ENCODE results near the gene TMEM150B.

The TMEM150B gene

DNA sequence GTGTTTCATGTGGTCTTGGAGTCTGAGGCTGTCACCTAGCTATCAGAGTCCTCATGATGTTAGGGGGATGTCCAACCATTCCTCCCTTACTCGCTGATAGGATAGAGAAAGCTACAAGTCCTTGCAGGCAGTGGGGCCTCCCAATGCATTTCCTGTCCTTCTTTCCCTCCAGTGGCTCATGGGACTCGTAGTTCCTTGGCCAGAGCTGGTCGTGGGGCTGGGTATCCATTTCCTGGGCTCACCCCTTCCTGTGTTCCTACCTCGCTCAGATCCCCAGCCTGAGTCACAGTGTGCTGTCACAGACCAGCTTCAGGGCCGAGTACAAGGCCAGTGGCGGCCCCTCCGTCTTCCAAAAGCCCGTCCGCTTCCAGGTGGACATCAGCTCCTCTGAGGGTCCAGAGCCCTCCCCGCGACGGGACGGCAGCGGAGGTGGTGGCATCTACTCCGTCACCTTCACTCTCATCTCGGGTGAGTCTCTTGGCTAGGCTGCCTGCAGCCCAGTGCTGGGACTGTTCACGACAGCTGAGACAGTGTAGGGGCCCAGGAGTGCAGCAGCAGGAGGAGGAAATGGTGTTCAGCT is 19.1 kb downstream of the TMEM150B start:
- DNase-seq (ENCODE audit: low read depth), result no peak

DNA sequence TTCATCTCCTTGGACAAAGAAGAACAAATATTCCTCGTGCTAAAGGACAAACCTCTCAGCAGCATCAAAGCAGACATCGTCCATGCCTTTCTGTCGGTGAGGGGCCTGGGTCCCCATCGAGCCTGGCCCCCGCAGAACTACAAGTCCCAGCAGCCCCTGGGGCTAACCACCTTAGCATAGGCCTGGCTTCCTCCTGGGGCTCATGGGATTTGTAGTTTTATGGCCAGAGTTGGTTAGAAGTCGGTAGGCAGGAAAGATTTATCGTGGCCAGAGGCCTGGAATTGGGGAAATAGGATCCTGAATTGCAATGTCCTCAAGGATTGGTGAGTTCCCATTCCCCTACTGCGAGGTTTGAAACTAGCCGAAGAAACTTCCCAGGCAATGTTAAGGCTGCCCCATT is 19.6 kb downstream of the TMEM150B start:
- DNase-seq (ENCODE audit: low read depth), result peak; percentile 19

DNA sequence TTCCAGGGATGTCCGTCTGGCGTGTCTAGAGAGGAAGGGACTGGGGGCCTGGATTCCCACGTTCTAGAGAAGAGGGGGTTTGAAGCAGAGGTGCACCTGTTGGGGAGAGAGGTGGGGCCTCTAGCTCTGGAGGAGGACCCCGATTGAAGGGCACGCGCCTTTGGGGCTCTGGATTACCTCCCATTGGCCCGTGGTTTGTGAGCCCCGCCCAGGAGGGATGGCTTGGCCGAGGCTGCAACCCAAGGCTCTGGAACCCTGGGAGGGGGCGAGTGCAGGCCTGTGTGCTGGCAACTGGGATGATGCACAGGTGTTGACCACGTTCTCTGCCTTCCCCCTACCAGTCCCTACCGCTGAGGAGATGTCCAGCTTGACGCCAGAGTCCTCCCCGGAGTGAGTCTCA is 20.2 kb downstream of the TMEM150B start:
- no peak for DNase-seq (ENCODE audit: low read depth)

DNA sequence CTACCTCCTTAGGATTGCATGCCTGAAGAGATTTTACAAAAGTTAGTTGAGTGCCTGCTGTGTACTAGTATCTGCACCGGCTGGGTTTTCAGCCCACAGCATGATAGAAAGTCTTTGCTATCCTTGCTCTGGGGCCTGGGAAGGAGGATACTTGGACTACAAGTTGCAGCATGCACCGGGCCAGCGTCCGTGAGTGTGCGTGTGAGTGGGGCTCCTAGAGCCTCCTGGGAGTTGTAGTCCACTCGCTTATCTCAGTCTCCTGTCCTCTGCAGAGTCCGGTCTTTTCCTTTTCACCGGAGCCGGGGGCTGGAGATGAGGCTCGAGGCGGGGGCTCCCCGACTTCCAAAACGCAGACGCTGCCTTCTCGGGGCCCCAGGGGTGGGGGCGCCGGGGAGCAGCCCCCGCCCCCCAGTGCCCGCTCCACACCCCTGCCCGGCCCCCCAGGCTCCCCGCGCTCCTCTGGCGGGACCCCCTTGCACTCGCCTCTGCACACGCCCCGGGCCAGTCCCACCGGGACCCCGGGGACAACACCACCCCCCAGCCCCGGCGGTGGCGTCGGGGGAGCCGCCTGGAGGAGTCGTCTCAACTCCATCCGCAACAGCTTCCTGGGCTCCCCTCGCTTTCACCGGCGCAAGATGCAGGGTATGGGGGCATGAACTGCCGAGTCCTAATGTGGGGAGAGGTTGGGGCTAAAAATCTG is 20.7 kb downstream of the TMEM150B start:
- DNase-seq (ENCODE audit: low read depth), result no peak

DNA sequence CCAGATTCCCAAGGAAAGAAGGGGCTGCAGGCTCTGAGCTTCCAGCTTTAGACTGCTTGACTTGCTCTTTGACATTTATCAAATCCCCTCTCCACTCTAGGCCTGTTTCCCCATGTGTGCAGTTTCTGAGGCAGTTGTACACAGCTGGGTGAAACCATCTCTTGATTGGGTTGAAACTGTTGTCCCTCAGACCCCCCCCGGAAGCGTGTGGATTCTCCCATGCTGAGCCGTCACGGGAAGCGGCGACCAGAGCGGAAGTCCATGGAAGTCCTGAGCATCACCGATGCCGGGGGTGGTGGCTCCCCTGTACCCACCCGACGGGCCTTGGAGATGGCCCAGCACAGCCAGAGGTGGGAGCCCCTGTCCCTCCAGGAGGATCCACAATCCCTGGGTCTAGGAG is 21.7 kb downstream of the TMEM150B start:
- DNase-seq (ENCODE audit: low read depth), result no peak

DNA sequence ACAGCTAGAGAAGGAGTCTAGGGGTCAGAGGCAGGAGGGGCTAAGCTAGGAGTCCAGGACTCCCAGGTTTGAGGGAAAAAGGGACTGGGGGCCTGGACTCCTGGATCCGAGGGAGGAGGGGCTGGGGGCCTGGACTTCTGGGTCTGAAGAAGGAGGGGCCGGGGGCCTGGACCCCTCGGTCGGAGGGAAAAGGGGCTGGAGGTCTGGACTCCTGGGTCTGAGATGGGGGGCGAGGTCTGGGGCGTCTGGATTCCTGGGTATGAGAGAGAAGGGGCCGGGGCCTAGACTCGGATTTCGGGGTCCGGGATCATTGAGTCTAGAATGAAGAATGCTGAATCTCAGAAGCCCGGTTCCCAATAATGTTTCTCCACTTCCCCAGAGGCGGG is 22.8 kb downstream of the TMEM150B start:
- no peak for DNase-seq (ENCODE audit: low read depth)

DNA sequence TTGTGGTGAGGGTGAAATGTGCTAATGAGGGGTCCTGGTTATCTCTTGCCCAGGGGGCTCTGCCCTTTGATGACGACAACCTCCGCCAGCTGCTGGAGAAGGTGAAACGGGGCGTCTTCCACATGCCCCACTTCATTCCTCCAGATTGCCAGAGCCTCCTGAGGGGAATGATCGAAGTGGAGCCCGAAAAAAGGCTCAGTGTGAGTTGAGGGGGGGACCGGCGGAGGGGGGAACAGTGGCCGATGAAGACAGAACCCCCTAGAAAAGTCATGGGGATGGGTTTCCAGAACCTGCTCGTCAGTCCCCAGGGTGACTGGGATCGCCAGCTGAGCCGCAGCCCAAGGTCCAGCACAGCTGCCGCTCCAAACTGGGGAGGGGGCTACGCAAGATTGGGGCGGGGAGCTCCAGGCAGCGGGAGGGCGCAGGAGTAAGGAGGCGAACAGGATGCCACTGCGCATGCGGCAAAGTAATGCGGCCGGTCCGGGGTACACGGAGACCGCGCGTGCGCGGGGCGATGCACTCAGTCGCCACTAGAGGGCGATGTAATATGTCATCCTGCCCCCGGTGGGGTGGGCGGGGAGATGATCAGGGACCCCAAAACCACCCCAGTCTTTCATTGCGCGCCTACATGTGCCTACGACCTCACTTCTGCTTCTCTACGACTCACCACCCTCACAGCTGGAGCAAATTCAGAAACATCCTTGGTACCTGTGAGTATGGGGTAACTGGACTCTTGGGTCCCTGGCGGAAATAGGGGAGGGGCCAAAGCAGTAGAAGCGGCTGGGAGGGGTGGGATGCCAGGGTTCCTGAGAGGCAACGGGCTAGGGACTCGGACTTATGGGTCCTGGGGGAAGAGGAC is 23.5 kb downstream of the TMEM150B start:
- peak; percentile 96 for DNase-seq (ENCODE audit: low read depth)

DNA sequence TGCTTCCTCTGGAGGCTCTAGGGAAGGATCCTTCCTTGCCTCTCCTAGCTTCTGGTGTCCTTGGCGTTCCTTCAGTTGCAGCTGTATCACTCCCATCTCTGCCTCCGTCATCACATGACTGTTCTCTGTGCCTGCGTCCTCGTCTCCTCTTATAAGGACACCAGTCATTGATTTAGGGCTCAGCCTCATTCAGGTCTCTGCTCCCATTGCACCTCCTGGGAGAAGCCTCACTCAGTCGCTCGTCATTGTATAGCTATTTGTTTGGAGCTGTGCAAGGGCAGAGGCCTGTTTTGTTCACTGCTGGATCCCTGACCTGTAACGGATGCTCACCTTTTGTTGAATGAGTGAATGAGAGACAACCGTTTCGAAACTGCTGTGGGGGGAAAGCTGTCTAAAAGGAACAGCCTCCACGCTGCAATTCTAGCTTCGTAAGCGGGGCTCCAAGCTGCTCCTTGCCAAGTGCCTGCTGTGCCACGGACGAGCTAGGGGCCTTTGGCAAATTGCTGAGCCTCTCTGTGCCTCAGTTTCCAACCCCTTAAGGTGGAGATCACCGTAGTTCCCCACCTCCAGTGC is 24.2 kb downstream of the TMEM150B start:
- no peak for DNase-seq (ENCODE audit: low read depth)

DNA sequence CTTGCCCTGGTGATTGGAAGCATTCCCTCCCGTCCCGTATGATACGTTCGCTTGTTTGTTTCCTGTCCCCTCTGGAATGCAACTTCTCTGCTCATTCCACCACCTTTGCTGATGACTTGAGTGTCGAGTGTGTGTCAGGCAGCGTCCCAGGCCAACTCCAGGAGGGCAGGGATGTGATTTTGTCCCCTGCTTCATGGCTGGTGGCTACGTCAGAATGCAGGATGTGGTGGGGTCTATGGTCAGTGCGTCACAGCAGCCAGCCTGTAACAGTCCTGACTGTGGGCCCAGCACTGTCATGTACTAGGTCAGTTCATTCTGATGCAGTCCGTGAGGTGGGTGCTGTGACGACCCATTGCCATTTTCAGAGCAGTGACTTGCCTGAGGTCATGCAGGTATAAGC is 25.1 kb downstream of the TMEM150B start:
- DNase-seq (ENCODE audit: low read depth), result no peak

DNA sequence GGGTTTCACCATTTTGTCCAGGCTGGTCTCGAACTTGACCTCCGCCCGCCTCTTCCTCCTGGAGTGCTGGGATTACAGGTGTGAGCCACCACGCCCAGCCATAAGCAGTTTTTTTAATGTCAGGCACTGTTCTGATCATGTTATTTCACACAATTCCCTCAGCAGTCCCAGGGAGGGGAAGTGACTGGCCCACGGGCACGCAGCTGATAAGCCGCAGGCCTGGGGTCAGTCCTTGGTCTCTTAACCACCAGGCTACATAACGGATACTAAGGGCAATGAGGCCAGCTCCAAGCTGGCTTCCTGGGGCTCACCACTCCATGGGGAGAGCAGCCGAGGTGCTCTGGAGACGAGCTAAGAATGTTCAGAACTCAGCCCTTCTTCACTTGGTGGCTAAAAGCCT is 27.9 kb downstream of the TMEM150B start:
- no peak for DNase-seq (ENCODE audit: low read depth)

DNA sequence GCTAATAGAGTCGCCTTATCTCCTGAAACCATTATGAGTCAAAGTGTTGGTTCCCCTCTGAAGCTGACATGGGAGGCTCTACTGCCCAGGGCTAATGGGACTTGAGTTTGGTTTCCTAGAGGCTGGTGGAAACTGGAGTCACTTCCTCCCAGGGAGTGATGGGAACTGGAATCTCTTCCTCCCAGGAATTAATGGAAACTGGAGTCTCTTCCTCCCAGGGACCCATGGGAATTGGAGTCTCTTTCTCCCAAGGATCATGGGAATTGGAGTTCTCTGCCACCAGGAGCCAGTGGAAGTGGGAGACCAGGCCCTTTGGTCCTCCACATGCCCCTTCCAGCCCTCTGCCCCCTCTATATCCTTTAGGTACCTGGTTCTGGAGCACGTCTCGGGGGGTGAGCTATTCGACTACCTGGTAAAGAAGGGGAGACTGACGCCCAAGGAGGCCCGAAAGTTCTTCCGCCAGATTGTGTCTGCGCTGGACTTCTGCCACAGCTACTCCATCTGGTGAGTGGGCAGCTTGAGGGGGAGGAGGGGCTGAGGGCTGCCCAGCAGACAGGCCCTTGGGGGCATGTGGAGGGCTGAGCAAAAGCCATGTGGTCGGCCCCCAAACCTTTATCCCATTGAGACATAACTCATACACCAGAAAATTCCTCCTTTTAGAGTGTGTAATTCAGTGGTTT is 35.9 kb downstream of the TMEM150B start:
- DNase-seq (ENCODE audit: low read depth), result no peak

DNA sequence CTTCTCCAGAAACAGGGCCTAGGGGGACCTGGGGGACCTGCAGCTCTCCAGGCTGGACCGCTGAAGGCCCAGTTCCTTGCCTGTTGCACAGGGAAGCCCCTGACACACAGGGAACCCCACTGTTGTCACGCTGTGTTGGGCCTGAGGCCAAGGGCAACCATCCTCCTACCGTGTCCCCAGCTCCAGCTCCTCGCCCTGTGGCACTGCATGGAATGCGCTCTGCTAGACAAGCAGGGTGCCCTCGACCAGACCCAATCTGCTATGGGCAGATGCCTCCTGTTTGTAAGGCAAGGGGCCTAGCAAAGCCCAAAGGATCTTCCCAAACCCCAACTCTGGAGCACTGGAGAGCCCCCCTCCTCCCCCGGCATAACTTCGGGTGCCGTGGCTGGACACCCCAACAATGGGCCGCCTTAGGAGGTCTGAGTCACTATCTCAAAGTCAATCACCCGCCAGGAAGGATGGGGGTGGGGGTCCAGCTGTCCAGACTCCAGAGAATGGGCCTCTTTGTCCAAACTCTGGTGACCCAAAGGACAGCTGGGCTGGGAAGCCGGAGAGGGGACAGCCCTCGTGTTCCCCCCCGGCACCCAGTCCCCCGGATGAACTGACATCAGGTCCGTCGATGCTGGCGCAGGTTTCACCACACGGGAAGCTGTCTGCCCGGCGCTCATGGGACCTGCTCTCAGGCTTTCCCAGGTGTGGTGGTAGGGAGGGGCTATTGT is 37.6 kb downstream of the TMEM150B start:
- no peak for DNase-seq (ENCODE audit: low read depth)

DNA sequence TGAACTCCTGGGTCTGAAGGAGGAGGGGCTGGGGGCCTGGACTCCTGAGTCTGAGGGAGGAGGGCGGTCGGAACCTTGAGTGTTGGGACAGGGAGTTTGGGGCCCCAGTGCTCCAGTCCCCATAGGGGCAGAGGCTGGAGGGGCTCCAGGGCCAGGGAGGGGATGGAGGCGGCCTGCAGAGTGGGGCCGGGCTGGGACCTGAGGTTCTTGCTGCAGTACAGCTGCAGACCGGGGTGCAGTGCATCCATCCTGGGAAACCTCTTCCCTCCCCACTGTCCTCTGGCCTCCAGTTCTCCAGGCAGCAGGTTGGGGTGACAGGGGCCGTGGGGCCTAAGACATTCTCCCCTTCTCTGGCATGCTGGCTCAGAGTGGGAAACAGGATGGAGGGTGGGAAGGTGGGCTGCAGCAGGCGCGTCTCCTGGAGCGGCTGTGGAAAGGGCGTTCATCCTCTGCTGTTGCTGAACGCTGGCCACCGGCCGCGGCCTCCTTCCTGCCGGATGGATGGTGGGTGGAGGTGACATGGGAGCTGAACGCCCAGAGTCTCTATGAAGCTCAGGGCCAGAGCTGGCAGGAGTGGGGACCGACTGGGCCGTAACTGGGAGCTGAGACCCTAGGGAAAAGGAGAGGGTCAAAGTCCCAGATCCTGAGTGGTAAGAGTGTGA is 39.8 kb downstream of the TMEM150B start:
- DNase-seq (ENCODE audit: low read depth), result no peak

DNA sequence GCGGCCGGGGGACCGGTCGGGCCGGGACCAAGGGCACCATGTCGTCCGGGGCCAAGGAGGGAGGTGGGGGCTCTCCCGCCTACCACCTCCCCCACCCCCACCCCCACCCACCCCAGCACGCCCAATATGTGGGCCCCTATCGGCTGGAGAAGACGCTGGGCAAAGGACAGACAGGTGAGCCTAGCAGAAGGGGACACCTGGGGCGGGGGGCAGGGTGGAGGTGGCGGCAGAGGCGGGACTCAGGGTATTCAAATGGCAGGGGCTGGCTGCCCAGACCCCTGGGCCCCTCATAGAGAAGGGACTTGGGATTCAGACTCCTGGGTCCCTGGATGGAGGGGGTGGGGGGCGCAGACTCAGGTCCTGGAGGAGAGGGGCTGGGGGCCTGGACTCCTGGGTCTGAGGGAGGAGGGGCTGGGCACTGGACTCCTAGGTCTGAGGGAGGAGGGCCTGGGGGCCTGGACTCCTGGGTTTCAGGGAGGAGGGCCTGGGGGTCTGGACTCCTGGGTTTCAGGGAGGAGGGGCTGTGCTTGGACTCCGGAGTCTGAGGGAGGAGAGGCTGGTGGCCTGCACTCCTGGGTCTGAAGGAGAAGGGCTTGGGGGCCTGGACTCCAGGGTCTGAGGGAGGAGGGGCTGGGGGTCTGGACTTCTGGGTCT is 40.6 kb downstream of the TMEM150B start:
- no peak for DNase-seq (ENCODE audit: low read depth)

DNA sequence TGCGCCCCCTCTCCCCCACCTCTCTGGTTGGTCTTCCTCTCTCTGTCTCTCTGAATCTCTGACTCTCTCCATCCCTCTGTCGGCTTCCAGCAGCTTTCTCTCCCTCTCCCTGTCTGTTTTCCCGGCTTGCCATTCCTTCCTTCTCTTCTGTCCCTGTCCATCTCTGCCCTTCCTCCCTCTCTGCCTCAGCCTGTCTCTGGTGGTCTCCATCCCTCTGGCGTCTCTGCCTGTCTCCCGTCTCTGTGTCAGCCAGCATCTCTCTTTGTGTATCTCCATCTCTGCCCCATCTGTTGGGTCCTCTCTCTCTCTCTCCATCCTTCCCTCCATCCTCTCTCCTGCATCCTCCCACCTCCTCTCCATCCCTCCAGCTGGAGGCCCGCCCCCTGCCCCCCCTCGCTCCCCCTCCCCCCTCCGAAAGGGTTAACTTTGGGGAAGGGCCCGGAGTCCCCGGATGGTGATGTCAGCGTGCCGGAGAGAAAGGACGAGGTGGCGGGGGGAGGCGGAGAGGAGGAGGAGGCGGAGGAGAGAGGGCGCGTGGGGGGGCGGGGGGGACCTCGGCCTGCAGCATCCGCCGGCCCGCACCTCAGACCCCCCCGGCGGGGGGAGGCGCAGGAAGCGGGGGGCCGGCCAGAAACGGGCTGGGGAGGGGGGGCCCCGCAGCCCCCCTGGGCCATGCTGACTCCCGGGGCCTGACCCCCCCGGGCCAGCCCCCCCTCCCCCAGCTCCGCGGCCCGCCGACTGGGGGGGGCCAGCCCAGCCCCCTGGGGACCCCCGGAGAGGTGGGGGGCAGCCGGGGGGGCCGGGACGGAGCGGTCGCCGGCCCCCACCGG is 41.4 kb downstream of the TMEM150B start, which contains the start of gene BRSK1:
Gene BRSK1 (plus strand): TSS at position 450 of the 830 bp plus-strand sequence. CDS start 446 bp downstream, outside the sequence.
- DNase-seq (ENCODE audit: low read depth), result peak; percentile 18

DNA sequence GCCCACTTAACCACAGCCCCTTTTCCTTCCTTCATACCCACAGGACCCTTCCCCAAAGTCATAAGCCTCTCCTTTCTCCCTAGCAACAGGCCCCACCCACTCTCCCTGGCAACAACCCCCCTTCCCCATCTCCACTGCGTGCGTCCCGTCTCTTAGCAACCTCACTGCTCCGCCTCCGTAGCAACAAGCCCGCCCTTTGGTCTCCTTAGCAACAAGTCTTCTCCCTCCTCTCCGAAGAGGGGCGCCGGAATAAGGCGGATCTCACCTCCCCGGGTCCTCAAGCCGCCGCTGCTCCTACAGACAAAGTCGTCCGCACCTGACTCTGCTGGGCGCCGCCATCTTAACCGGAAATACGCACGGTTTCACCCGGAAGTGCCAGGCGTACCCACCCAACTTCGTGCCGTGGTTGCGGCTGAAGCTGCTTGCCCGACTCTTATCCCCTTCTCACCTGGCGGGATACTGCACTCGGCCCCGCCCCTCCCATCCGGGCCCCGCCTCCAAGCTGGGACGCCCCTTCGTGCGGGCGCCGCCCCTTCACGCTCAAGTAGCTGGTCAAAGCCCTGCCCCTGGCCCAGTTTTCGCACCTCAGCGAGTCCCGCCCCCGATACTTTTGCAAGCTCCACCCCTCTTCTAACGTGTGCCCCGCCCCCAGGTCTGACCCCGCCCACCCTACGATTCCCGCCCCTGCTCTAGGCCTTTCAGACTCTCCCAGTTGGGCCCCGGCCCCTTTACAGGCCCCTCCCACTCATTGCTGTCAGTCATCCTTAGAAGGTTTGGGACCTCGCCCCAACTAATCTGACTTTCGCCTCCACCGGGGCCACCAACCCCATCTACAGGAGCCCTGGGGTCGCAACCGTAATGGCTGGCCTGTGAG is 45.1 kb downstream of the TMEM150B start, which contains the start of gene HSPBP1:
Gene HSPBP1 (minus strand): TSS at position 341 of the 874 bp plus-strand sequence. CDS start 502 bp downstream, outside the sequence.
- DNase-seq (ENCODE audit: low read depth), result peak; percentile 88

DNA sequence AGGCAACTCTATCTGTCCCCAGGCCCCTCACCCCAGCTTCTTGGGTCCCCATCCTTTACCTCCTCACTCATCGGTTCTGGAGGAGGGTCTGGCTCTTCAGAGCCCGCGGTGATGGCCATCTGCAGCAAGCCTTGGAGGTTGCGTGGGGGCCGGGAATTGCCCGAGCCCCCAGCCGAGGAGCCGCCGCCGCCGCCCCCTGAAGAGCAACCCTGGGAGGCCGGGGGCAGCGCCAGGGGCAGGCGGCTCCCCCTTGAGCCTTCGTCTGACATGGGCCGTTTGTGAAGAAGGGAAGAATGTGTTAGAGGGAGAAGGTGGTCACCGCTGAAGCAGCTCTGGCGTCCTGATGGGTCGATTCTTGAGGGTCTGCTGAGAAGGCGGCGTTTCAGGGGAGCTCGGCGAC is 45.8 kb downstream of the TMEM150B start:
- no peak for DNase-seq (ENCODE audit: low read depth)
